PFSK-1 (cell line): Measurements from ENCODE around the gene SORCS1.

ENCODE experiments used
- POLR2AphosphoS5 ChIP-seq: IDR thresholded peaks from 2 replicates; pipeline ENCODE4 v1.6.1; 2012; ENCODE audit warnings: low read depth, mild to moderate bottlenecking, control low read depth, low read length, moderate library complexity
- TAF1 ChIP-seq: IDR thresholded peaks from 2 replicates; pipeline ENCODE4 v1.6.1; 2012; ENCODE audit warnings: low read length, control low read depth, borderline replicate concordance; ENCODE audit not compliant: insufficient read depth

GRCh38 chr10:106914016-106914415, 250.5 kb downstream of the SORCS1 start:
- TF ChIP-seq TAF1 (no peak), POLR2AphosphoS5 (no peak)
